ENCODE data around the gene FOXL2NB. TPM values are rescaled to one million over a fixed set of nuclear protein-coding genes. Genes with fewer than 3 reads are reported as not detected.

The FOXL2NB gene
- total and polyA plus RNA-seq, 2 of the 13 experiments (the other 11 are each of a cell fraction or from before 2014, with no cell fraction given) = not detected

DNA sequence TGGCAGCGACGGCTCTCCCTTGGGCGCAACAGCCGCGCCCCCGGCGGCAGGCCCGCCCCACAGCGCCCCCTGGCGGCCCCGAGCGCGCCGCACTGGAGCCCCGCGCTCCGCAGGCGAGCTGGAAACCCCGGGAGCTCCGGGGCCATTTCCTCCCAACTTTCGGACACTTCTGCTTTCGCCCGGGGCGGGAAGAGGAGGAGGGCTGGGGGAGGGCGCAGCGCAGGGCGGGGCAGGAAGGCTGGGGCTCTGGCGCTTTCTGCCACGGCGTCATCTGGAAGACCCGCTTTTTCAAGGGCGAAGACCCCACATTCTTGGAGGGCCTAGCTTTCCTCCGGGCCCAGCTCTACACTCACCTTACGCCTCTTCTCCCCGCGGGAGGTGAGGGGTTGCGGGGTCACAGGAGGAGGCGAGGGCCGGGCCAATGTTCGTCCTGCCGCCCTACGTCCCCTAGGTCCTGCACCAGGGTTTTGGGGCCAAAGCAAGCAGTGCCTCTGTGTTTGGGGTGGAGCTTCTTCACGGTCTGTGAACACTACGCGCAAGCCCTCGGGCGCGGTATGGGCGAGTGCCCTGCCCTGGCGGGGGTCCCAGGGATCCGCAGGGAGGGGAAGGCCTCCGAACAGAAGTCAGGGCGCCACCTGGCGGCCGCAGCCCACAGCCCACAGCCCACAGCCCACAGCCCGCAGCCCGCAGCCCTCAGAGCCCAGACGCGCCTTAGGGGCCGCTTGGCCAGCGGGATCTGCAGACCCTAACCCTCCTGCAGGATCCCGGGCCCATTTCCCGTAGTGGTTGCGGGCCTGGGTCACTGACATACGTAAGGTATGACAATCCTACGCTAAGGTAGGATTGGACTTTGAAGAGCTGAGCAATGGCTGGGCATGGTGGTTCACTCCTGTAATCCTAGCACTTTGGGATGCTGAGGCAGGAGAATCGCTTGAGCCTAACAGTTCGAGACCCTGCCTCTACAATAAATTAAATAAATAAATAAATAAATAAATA, 31.2 kb upstream of the FOXL2NB start (continued):
- TF ChIP-seq, protein P1, sequence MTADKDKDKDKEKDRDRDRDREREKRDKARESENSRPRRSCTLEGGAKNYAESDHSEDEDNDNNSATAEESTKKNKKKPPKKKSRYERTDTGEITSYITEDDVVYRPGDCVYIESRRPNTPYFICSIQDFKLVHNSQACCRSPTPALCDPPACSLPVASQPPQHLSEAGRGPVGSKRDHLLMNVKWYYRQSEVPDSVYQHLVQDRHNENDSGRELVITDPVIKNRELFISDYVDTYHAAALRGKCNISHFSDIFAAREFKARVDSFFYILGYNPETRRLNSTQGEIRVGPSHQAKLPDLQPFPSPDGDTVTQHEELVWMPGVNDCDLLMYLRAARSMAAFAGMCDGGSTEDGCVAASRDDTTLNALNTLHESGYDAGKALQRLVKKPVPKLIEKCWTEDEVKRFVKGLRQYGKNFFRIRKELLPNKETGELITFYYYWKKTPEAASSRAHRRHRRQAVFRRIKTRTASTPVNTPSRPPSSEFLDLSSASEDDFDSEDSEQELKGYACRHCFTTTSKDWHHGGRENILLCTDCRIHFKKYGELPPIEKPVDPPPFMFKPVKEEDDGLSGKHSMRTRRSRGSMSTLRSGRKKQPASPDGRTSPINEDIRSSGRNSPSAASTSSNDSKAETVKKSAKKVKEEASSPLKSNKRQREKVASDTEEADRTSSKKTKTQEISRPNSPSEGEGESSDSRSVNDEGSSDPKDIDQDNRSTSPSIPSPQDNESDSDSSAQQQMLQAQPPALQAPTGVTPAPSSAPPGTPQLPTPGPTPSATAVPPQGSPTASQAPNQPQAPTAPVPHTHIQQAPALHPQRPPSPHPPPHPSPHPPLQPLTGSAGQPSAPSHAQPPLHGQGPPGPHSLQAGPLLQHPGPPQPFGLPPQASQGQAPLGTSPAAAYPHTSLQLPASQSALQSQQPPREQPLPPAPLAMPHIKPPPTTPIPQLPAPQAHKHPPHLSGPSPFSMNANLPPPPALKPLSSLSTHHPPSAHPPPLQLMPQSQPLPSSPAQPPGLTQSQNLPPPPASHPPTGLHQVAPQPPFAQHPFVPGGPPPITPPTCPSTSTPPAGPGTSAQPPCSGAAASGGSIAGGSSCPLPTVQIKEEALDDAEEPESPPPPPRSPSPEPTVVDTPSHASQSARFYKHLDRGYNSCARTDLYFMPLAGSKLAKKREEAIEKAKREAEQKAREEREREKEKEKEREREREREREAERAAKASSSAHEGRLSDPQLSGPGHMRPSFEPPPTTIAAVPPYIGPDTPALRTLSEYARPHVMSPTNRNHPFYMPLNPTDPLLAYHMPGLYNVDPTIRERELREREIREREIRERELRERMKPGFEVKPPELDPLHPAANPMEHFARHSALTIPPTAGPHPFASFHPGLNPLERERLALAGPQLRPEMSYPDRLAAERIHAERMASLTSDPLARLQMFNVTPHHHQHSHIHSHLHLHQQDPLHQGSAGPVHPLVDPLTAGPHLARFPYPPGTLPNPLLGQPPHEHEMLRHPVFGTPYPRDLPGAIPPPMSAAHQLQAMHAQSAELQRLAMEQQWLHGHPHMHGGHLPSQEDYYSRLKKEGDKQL (CRISPR knock-in tag; IDR thresholded peaks at IDR 0.05; ENCODE audit: low read depth) = no peak
- no peak for TF ChIP-seq ZBTB4 (CRISPR knock-in tag; IDR thresholded peaks at IDR 0.05; ENCODE audit: borderline replicate concordance)
- TF ChIP-seq, protein P2, sequence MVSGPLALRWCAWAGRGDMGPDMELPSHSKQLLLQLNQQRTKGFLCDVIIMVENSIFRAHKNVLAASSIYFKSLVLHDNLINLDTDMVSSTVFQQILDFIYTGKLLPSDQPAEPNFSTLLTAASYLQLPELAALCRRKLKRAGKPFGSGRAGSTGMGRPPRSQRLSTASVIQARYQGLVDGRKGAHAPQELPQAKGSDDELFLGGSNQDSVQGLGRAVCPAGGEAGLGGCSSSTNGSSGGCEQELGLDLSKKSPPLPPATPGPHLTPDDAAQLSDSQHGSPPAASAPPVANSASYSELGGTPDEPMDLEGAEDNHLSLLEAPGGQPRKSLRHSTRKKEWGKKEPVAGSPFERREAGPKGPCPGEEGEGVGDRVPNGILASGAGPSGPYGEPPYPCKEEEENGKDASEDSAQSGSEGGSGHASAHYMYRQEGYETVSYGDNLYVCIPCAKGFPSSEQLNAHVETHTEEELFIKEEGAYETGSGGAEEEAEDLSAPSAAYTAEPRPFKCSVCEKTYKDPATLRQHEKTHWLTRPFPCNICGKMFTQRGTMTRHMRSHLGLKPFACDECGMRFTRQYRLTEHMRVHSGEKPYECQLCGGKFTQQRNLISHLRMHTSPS (CRISPR knock-in tag; IDR thresholded peaks at IDR 0.05; ENCODE audit: low read depth) = peak; percentile 42; the same call in 1 of the 2 replicates
- no peak for TF ChIP-seq ZNF407 (CRISPR knock-in tag; IDR thresholded peaks at IDR 0.05; ENCODE audit: not compliant biosample characterization)
- no peak; the same call in 1 of the 2 replicates for TF ChIP-seq ERF (CRISPR knock-in tag; IDR thresholded peaks at IDR 0.05)
- TF ChIP-seq SATB2 (CRISPR knock-in tag; IDR thresholded peaks at IDR 0.05) = no peak
- TF ChIP-seq KDM2A (CRISPR knock-in tag; IDR thresholded peaks at IDR 0.05; ENCODE audit: borderline replicate concordance, low read depth) = peak; percentile 76; the same call in 1 of the 2 replicates

Measured in HepG2 (cell line).